HEK293 (cell line): ENCODE data around the gene KRTAP2-2.

ENCODE experiments used
- CTCF ChIA-PET: fragments of 350-600 bp; formaldehyde crosslinking; extraction: SDS; loops from one replicate; lab custom pipeline; 2021; ENCODE audit warnings: antibody characterized with exemption; lab: Yijun Ruan, JAX
- POLR2A ChIA-PET: fragments of 300-600 bp; formaldehyde crosslinking; extraction: SDS; loops from one replicate; lab custom pipeline; 2020; ENCODE audit warnings: antibody characterized with exemption, inconsistent platforms; lab: Yijun Ruan, JAX
- H3K27ac ChIP-seq: fragments of 200-500 bp; sonication (Bioruptor generic); 2 replicates; pipeline ENCODE4 v1.5.1; 2014; ENCODE audit warnings: low read depth, low read length, control low read depth, inconsistent platforms; ENCODE audit errors: extremely low read depth
- H3K36me3 ChIP-seq, 2 experiments: fragments of 200-500 bp in 1 of 2; sonication (Bioruptor generic) in 1 of 2; 1 replicate in 1 of 2; 2 replicates in 1 of 2; pipeline ENCODE4 v1.5.1; 2014 to 2017; ENCODE audit warnings: inconsistent platforms in 2 of 2, low read length in 2 of 2; ENCODE audit not compliant: control insufficient read depth in 2 of 2, insufficient read depth in 1 of 2
- H3K4me1 ChIP-seq: fragments of 200-500 bp; sonication (Bioruptor generic); 2 replicates; pipeline ENCODE4 v1.5.1; 2014; ENCODE audit warnings: mild to moderate bottlenecking, low read length, inconsistent platforms; ENCODE audit not compliant: control insufficient read depth, insufficient read depth
- H3K4me3 ChIP-seq: 2 replicates; pipeline ENCODE4 v1.5.1; 2011; ENCODE audit warnings: low read depth, mild to moderate bottlenecking, control low read depth, low read length, moderate library complexity
- H3K9me3 ChIP-seq: fragments of 200-500 bp; sonication (Bioruptor generic); 2 replicates; pipeline ENCODE4 v1.5.1; 2014; ENCODE audit warnings: low read depth, low read length, inconsistent platforms; ENCODE audit not compliant: control insufficient read depth, insufficient read depth
- GLI4 ChIP-seq: fragments of 450-650 bp; formaldehyde crosslinking; IDR thresholded peaks from 2 replicates; pipeline ENCODE4 v1.5.1; 2016; ENCODE audit warnings: missing biosample characterization, missing genetic modification characterization
- HOXD13 ChIP-seq: sonication (generic); formaldehyde crosslinking; IDR thresholded peaks from 2 replicates; pipeline ENCODE4 v1.8.0; 2022; ENCODE audit warnings: missing genetic modification reagents, borderline replicate concordance
- MYNN ChIP-seq: fragments of 450-650 bp; formaldehyde crosslinking; IDR thresholded peaks from 2 replicates; pipeline ENCODE4 v1.5.1; 2016; ENCODE audit warnings: missing biosample characterization, missing genetic modification characterization, borderline replicate concordance
- SP7 ChIP-seq: fragments of 450-650 bp; formaldehyde crosslinking; IDR thresholded peaks from 2 replicates; pipeline ENCODE4 v1.5.1; 2016; ENCODE audit warnings: missing biosample characterization, missing genetic modification characterization
- WT1 ChIP-seq: fragments of 450-650 bp; formaldehyde crosslinking; IDR thresholded peaks from 2 replicates; pipeline ENCODE4 v1.5.1; 2016; ENCODE audit warnings: missing biosample characterization, missing genetic modification characterization
- ZBTB20 ChIP-seq: fragments of 450-650 bp; formaldehyde crosslinking; IDR thresholded peaks from 2 replicates; pipeline ENCODE4 v1.5.1; 2016; ENCODE audit warnings: missing biosample characterization, missing genetic modification characterization
- ZFHX2 ChIP-seq: fragments of 450-650 bp; formaldehyde crosslinking; conservative IDR thresholded peaks from 2 replicates; pipeline ENCODE4 v1.5.1; 2016; ENCODE audit warnings: missing biosample characterization, missing genetic modification characterization
- ZNF2 ChIP-seq: fragments of 450-650 bp; formaldehyde crosslinking; IDR thresholded peaks from 2 replicates; pipeline ENCODE4 v1.5.1; 2016; ENCODE audit warnings: missing biosample characterization, missing genetic modification characterization
- ZNF202 ChIP-seq: fragments of 450-650 bp; formaldehyde crosslinking; IDR thresholded peaks from 2 replicates; pipeline ENCODE4 v1.5.1; 2016; ENCODE audit warnings: missing biosample characterization, missing genetic modification characterization, borderline replicate concordance
- ZNF211 ChIP-seq: fragments of 450-650 bp; formaldehyde crosslinking; IDR thresholded peaks from 2 replicates; pipeline ENCODE4 v1.5.1; 2016; ENCODE audit warnings: low read depth, missing biosample characterization, missing genetic modification characterization
- ZNF266 ChIP-seq: fragments of 450-650 bp; formaldehyde crosslinking; IDR thresholded peaks from 2 replicates; pipeline ENCODE4 v1.5.1; 2016; ENCODE audit warnings: missing biosample characterization, missing genetic modification characterization, low read depth
- ZNF416 ChIP-seq: fragments of 450-650 bp; formaldehyde crosslinking; IDR thresholded peaks from 2 replicates; pipeline ENCODE4 v1.5.1; 2016; ENCODE audit warnings: missing biosample characterization, missing genetic modification characterization
- ZNF426 ChIP-seq: fragments of 450-650 bp; formaldehyde crosslinking; IDR thresholded peaks from 2 replicates; pipeline ENCODE4 v1.5.1; 2017; ENCODE audit warnings: missing biosample characterization, missing genetic modification characterization, mild to moderate bottlenecking, inconsistent platforms, moderate library complexity
- ZNF48 ChIP-seq: fragments of 450-650 bp; formaldehyde crosslinking; IDR thresholded peaks from 2 replicates; pipeline ENCODE4 v1.5.1; 2016; ENCODE audit warnings: missing biosample characterization, missing genetic modification characterization
- ZNF660 ChIP-seq: fragments of 450-650 bp; IDR thresholded peaks from 2 replicates; pipeline ENCODE4 v1.5.1; 2018; ENCODE audit warnings: missing biosample characterization, mild to moderate bottlenecking, missing genetic modification characterization
- ZNF707 ChIP-seq: fragments of 450-650 bp; formaldehyde crosslinking; IDR thresholded peaks from 2 replicates; pipeline ENCODE4 v1.5.1; 2016; ENCODE audit warnings: missing biosample characterization, missing genetic modification characterization
- ZNF777 ChIP-seq: fragments of 450-650 bp; formaldehyde crosslinking; IDR thresholded peaks from 2 replicates; pipeline ENCODE4 v1.5.1; 2017; ENCODE audit warnings: missing biosample characterization, missing genetic modification characterization, borderline replicate concordance
- ZNF830 ChIP-seq: fragments of 450-650 bp; IDR thresholded peaks from 2 replicates; pipeline ENCODE4 v1.5.0; 2018; ENCODE audit warnings: missing biosample characterization, missing genetic modification characterization, low read depth, mild to moderate bottlenecking, moderate library complexity
- ZNF843 ChIP-seq: fragments of 450-650 bp; formaldehyde crosslinking; IDR thresholded peaks from 2 replicates; pipeline ENCODE4 v1.5.1; 2016; ENCODE audit warnings: missing biosample characterization, missing genetic modification characterization
- TF ChIP-seq, protein P1 (sequence below): fragments of 450-650 bp; formaldehyde crosslinking; IDR thresholded peaks from 2 replicates; pipeline ENCODE4 v1.5.1; 2016; ENCODE audit warnings: missing biosample characterization, missing genetic modification characterization, borderline replicate concordance
- TF ChIP-seq, protein P2 (sequence below): fragments of 450-650 bp; formaldehyde crosslinking; IDR thresholded peaks from 2 replicates; pipeline ENCODE4 v1.5.1; 2016; ENCODE audit warnings: missing biosample characterization, missing genetic modification characterization
- TF ChIP-seq, protein P3 (sequence below): fragments of 450-650 bp; formaldehyde crosslinking; IDR thresholded peaks from 2 replicates; pipeline ENCODE4 v1.5.1; 2016; ENCODE audit warnings: missing biosample characterization, missing genetic modification characterization

KRTAP2-2 gene

GRCh38 chr17:41054025-41054424 lies 1.0 kb downstream of the KRTAP2-2 start (continued):
- TF ChIP-seq, protein P1, sequence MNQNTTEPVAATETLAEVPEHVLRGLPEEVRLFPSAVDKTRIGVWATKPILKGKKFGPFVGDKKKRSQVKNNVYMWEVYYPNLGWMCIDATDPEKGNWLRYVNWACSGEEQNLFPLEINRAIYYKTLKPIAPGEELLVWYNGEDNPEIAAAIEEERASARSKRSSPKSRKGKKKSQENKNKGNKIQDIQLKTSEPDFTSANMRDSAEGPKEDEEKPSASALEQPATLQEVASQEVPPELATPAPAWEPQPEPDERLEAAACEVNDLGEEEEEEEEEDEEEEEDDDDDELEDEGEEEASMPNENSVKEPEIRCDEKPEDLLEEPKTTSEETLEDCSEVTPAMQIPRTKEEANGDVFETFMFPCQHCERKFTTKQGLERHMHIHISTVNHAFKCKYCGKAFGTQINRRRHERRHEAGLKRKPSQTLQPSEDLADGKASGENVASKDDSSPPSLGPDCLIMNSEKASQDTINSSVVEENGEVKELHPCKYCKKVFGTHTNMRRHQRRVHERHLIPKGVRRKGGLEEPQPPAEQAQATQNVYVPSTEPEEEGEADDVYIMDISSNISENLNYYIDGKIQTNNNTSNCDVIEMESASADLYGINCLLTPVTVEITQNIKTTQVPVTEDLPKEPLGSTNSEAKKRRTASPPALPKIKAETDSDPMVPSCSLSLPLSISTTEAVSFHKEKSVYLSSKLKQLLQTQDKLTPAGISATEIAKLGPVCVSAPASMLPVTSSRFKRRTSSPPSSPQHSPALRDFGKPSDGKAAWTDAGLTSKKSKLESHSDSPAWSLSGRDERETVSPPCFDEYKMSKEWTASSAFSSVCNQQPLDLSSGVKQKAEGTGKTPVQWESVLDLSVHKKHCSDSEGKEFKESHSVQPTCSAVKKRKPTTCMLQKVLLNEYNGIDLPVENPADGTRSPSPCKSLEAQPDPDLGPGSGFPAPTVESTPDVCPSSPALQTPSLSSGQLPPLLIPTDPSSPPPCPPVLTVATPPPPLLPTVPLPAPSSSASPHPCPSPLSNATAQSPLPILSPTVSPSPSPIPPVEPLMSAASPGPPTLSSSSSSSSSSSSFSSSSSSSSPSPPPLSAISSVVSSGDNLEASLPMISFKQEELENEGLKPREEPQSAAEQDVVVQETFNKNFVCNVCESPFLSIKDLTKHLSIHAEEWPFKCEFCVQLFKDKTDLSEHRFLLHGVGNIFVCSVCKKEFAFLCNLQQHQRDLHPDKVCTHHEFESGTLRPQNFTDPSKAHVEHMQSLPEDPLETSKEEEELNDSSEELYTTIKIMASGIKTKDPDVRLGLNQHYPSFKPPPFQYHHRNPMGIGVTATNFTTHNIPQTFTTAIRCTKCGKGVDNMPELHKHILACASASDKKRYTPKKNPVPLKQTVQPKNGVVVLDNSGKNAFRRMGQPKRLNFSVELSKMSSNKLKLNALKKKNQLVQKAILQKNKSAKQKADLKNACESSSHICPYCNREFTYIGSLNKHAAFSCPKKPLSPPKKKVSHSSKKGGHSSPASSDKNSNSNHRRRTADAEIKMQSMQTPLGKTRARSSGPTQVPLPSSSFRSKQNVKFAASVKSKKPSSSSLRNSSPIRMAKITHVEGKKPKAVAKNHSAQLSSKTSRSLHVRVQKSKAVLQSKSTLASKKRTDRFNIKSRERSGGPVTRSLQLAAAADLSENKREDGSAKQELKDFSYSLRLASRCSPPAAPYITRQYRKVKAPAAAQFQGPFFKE (tag by site-specific recombination) = no peak
- no peak for TF ChIP-seq ZNF777
- TF ChIP-seq GLI4 = no peak
- TF ChIP-seq HOXD13 (CRISPR knock-in tag) = no peak
- TF ChIP-seq, all 188 proteins: peak for 0

DNA sequence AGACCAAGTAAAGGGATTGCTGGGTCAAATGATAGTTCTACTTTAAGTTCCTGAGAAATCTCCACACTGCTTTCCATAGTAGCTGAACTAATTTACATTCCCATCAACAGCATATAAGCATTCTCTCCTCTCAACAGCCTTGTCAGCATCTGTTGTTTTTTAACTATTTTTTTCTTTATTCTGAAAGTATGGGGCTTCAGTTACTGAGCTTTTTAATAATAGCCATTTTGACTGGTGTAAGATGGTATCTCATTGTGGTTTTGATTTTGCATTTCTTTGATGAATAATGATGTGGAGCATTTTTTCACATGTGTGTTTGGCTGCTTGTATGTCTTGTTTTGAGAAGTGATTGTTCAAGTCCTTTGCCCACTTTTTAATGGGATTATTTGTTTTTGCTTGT lies 2.5 kb downstream of the KRTAP2-2 start:
- no peak for TF ChIP-seq ZNF2 (tag by site-specific recombination)
- Histone ChIP-seq H3K27ac (no peak overlapping the region), H3K36me3 (no peaks in the 10 kb centered on the region), H3K4me3 (no peak overlapping the region), H3K4me1 (no peaks in the 10 kb centered on the region), H3K9me3 (no peaks in the 10 kb centered on the region)
- ChIA-PET CTCF (interaction anchor here (0.7 kb wide), 1 partner anchor 597 kb away, joined by 3 read pairs; no protein-coding TSS in a partner anchor), POLR2A (no interaction called here)

- Histone ChIP-seq H3K27ac (no peak overlapping the region), H3K4me1 (no peaks in the 10 kb centered on the region), H3K4me3 (no peak overlapping the region), H3K9me3 (no peaks in the 10 kb centered on the region), H3K36me3 (no peaks in the 10 kb centered on the region)
- ChIA-PET CTCF (no interaction called here), POLR2A (no interaction called here)
- TF ChIP-seq ZNF707 (tag by site-specific recombination) (no peak), WT1 (tag by site-specific recombination) (no peak), MYNN (no peak), ZFHX2 (no peak), ZNF266 (tag by site-specific recombination) (no peak), HOXD13 (CRISPR knock-in tag) (no peak), ZNF211 (no peak), ZNF660 (no peak), ZNF843 (no peak), ZNF426 (no peak)
- TF ChIP-seq, protein P2, sequence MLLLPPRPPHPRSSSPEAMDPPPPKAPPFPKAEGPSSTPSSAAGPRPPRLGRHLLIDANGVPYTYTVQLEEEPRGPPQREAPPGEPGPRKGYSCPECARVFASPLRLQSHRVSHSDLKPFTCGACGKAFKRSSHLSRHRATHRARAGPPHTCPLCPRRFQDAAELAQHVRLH (tag by site-specific recombination) = no peak
These were observed 5.9 kb downstream of the KRTAP2-2 start for GRCh38 chr17:41049110-41049509.

GRCh38 chr17:41048441-41048840 lies 6.6 kb downstream of the KRTAP2-2 start:
- Histone ChIP-seq H3K4me1 (no peaks in the 10 kb centered on the region), H3K27ac (no peak overlapping the region), H3K4me3 (no peak overlapping the region), H3K36me3 (no peaks in the 10 kb centered on the region), H3K9me3 (no peaks in the 10 kb centered on the region; the same call in 1 of the 2 replicates)
- ChIA-PET CTCF (interaction anchor here (0.6 to 0.7 kb wide), 2 partner anchors 340 to 355 kb away, joined by 4 to 5 read pairs; no protein-coding TSS in a partner anchor), POLR2A (no interaction called here)
- TF ChIP-seq ZNF830 (tag by site-specific recombination) (no peak), SP7 (tag by site-specific recombination) (no peak), ZNF202 (no peak), ZNF48 (tag by site-specific recombination) (no peak), ZNF416 (tag by site-specific recombination) (no peak), ZBTB20 (no peak)
- TF ChIP-seq, protein P3, sequence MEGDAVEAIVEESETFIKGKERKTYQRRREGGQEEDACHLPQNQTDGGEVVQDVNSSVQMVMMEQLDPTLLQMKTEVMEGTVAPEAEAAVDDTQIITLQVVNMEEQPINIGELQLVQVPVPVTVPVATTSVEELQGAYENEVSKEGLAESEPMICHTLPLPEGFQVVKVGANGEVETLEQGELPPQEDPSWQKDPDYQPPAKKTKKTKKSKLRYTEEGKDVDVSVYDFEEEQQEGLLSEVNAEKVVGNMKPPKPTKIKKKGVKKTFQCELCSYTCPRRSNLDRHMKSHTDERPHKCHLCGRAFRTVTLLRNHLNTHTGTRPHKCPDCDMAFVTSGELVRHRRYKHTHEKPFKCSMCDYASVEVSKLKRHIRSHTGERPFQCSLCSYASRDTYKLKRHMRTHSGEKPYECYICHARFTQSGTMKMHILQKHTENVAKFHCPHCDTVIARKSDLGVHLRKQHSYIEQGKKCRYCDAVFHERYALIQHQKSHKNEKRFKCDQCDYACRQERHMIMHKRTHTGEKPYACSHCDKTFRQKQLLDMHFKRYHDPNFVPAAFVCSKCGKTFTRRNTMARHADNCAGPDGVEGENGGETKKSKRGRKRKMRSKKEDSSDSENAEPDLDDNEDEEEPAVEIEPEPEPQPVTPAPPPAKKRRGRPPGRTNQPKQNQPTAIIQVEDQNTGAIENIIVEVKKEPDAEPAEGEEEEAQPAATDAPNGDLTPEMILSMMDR (tag by site-specific recombination) = no peak
- TF ChIP-seq, protein P2 (tag by site-specific recombination) = no peak
